ENCODE results near the gene WNT7B.

WNT7B gene

GRCh38 chr22:45917146-45917545, 59.8 kb downstream of the WNT7B start:
- H3K27ac ChIP-seq (ENCODE audit: poor library complexity, severe bottlenecking): no peak overlapping the region
- H3K9me3 ChIP-seq (ENCODE audit: severe bottlenecking): no peaks in the 10 kb centered on the region
- DNase-seq (ENCODE audit: low spot score) (no peak), ATAC-seq (ENCODE audit: low read depth) (no peak)
- no peaks in the 10 kb centered on the region for H3K27me3 ChIP-seq (ENCODE audit: insufficient read depth, poor library complexity, severe bottlenecking)
- H3K36me3 ChIP-seq (ENCODE audit: low read depth): no peaks in the 10 kb centered on the region
- H3K4me1 ChIP-seq (ENCODE audit: insufficient read depth, poor library complexity, severe bottlenecking): peaks cover 22% of the 10 kb centered on the region
- H3K4me3 ChIP-seq (ENCODE audit: severe bottlenecking): no peak overlapping the region
- no peak for TF ChIP-seq CTCF (IDR thresholded peaks at IDR 0.05; ENCODE audit: poor library complexity, severe bottlenecking)

- Histone ChIP-seq H3K27ac (ENCODE audit: poor library complexity, severe bottlenecking) (no peak overlapping the region), H3K9me3 (ENCODE audit: severe bottlenecking) (no peaks in the 10 kb centered on the region), H3K4me1 (ENCODE audit: insufficient read depth, poor library complexity, severe bottlenecking) (peaks cover 29% of the 10 kb centered on the region), H3K27me3 (ENCODE audit: insufficient read depth, poor library complexity, severe bottlenecking) (no peaks in the 10 kb centered on the region), H3K36me3 (ENCODE audit: low read depth) (no peaks in the 10 kb centered on the region), H3K4me3 (ENCODE audit: severe bottlenecking) (no peak overlapping the region)
- no peak for ATAC-seq (ENCODE audit: low read depth)
- no peak for DNase-seq (ENCODE audit: low spot score)
- TF ChIP-seq CTCF (IDR thresholded peaks at IDR 0.05; ENCODE audit: poor library complexity, severe bottlenecking): no peak
Observed at GRCh38 chr22:45916515-45916914, 60.4 kb downstream of the WNT7B start.

DNA sequence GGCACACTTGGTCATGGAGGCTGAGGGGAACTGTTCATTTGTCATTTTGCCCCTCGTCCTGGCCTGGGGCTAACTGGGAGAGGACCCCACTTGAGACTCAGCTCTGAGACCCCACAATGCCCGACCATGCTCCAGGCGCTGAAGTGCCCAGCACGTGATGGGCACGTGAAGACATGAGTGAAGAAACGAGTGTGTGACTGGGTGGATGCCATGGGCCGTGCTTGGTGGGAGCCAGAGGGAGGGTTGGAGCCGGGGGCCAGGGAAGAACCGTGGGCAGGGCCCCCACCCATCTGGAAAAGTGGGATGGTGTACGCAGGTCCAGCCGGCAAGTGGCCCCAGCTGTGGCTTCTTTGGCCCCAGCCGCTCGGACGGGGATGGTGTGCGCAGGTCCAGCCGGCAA, 61.1 kb downstream of the WNT7B start:
- DNase-seq (ENCODE audit: low spot score): no peak
- no peak for TF ChIP-seq CTCF (IDR thresholded peaks at IDR 0.05; ENCODE audit: poor library complexity, severe bottlenecking)
- H3K36me3 ChIP-seq (ENCODE audit: low read depth): no peaks in the 10 kb centered on the region
- no peaks in the 10 kb centered on the region for H3K27me3 ChIP-seq (ENCODE audit: insufficient read depth, poor library complexity, severe bottlenecking)
- ATAC-seq (ENCODE audit: low read depth): no peak
- peaks cover 32% of the 10 kb centered on the region for H3K4me1 ChIP-seq (ENCODE audit: insufficient read depth, poor library complexity, severe bottlenecking)
- H3K27ac ChIP-seq (ENCODE audit: poor library complexity, severe bottlenecking): no peak overlapping the region
- H3K9me3 ChIP-seq (ENCODE audit: severe bottlenecking): no peaks in the 10 kb centered on the region
- H3K4me3 ChIP-seq (ENCODE audit: severe bottlenecking): no peak overlapping the region

DNA sequence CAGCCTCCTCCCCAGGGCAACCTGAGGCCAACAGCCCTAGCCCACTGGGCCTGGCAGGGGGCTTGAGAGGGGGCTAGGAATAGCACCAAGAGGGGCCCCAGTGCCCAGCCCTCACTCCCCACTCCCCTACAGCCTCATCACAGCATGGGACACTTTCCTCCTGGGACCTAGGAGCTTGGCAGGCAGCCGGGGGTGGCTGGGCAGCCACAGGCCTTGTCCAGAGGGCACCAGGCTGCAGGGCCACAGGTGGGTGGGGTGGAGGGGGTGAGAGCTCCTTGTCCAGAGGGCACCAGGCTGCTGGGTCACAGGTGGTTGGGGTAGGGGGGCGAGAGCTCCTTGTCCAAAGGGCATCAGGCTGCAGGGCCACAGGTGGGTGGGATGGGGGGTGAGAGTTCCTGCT, 61.8 kb downstream of the WNT7B start:
- DNase-seq (ENCODE audit: low spot score) (no peak), ATAC-seq (ENCODE audit: low read depth) (no peak)
- no peaks in the 10 kb centered on the region for H3K9me3 ChIP-seq (ENCODE audit: severe bottlenecking)
- H3K27me3 ChIP-seq (ENCODE audit: insufficient read depth, poor library complexity, severe bottlenecking): no peaks in the 10 kb centered on the region
- no peak overlapping the region for H3K4me3 ChIP-seq (ENCODE audit: severe bottlenecking)
- H3K4me1 ChIP-seq (ENCODE audit: insufficient read depth, poor library complexity, severe bottlenecking): peaks cover 31% of the 10 kb centered on the region
- no peak for TF ChIP-seq CTCF (IDR thresholded peaks at IDR 0.05; ENCODE audit: poor library complexity, severe bottlenecking)
- H3K36me3 ChIP-seq (ENCODE audit: low read depth): no peaks in the 10 kb centered on the region
- no peak overlapping the region for H3K27ac ChIP-seq (ENCODE audit: poor library complexity, severe bottlenecking)

GRCh38 chr22:45914309-45914708, 62.7 kb downstream of the WNT7B start:
- H3K36me3 ChIP-seq (ENCODE audit: low read depth): no peaks in the 10 kb centered on the region
- TF ChIP-seq CTCF (IDR thresholded peaks at IDR 0.05; ENCODE audit: poor library complexity, severe bottlenecking): no peak
- no peak for ATAC-seq (ENCODE audit: low read depth)
- DNase-seq (ENCODE audit: low spot score): no peak
- H3K4me3 ChIP-seq (ENCODE audit: severe bottlenecking): no peak overlapping the region
- H3K27me3 ChIP-seq (ENCODE audit: insufficient read depth, poor library complexity, severe bottlenecking): no peaks in the 10 kb centered on the region
- H3K9me3 ChIP-seq (ENCODE audit: severe bottlenecking): no peaks in the 10 kb centered on the region
- no peak overlapping the region for H3K27ac ChIP-seq (ENCODE audit: poor library complexity, severe bottlenecking)
- H3K4me1 ChIP-seq (ENCODE audit: insufficient read depth, poor library complexity, severe bottlenecking): peaks cover 23% of the 10 kb centered on the region
